Germinal center (tissue), 1 donor: Measurements from ENCODE around the gene PMPCA.
"Not testable (repeated sequence)": the region's sequence is repeated elsewhere in the genome, so short reads cannot be mapped to it uniquely, and the experiment has no call there.

Experiments used
- DNase-seq: peaks from one replicate; pipeline ENCODE4 v3.0.0; 2012; ENCODE audit warnings: mixed read lengths, low spot score

PMPCA gene

DNA sequence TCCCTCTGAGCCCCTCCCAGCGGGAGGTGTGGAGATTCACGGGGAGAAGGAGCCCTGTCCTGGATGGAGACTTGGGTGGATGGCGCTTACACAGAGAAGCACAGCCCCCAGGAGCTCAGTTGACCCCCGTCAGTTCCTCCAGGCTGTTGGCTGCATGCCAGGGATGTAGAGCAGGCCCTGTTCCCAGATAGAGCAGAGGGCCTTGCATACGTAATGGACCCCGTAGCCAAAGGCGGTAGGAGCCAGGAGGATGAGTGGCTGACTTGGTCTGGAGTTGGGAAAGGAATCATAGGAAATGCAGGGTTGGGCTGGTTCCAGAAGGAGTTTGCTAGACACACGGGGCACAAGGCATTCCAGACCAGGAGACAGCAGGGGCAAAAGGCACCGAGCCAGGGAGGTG is 2.5 kb downstream of the PMPCA start:
- DNase-seq: no peak

DNA sequence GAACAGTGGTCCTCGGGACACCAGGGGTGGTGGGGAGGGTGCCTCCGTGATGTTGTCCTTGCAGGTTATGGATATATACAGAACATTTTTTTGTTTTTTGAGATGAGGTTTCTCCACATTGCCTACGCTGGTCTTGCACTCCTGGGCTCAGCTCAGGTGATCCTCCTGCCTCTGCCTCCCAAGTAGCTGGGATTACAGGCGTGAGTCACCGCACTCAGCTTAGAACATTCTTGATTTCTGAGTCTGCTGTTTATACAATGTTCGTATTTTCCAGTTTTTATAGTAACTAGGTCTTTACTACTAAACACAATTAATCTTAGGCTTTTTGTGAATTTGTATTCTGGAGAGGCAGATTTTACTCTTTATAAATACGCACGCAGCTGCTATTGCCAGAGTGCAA is 6.0 kb downstream of the PMPCA start:
- DNase-seq: no peak

DNA sequence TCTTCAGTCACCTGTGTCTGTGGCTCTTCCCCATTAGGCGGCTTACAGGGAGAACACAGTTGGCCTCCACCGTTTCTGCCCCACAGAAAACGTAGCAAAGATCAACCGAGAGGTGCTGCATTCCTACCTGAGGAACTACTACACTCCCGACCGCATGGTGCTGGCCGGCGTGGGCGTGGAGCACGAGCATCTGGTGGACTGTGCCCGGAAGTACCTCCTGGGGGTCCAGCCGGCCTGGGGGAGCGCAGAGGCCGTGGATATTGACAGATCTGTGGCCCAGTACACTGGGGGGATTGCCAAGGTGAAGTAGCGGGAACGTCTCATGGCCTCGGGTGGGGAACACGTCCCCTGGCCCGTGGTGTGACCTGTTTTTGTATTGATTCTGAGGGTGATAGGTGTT is 6.5 kb downstream of the PMPCA start:
- no peak for DNase-seq

- no peak for DNase-seq
Measured at GRCh38 chr9:136418182-136419091, 8.0 kb downstream of the PMPCA start.

DNA sequence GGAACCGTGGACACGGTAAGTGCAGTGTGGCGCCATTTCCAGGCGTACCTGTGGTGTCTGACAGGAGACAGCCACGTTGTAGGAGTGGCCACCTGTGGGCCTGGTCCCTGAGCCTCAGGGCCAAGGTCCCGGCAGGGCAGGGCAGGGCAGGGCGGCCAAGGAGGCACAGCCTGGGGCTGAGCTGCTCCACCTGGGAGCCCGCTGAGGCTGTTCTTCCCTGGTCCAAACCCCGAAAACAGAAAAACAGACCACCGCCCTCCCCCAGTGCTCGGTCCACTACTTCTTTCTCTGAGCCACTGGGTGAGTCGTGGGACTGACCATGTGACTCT is 8.6 kb downstream of the PMPCA start:
- no peak for DNase-seq

DNA sequence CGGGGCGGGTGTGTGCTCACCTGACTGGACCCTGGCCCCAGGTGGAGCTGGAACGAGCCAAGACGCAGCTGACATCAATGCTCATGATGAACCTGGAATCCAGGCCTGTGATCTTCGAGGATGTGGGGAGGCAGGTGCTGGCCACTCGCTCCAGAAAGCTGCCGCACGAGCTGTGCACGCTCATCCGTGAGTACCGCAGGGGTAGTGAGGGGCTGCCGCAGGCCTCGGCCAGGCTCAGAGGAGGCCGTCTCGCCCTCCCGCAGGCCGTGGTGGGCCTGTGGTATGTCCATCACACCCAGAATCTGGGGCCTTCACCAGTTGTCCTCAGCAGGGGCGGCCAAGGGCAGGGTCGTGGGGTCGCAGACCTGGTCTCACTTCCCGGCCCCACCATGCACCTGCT is 11.3 kb downstream of the PMPCA start:
- no peak for DNase-seq

DNA sequence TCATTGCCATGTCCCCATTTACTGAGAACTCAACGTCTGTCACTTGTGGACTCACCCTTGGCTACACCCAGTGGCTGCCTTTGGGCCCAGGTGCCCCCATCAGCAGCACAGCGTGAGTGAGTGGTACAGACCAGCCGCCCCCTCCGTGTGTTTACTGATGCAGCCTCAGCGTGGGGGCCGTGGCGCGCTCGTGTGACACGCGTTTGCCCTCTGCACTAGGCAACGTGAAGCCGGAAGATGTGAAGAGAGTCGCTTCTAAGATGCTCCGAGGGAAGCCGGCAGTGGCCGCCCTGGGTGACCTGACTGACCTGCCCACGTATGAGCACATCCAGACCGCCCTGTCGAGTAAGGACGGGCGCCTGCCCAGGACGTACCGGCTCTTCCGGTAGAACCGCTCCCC is 12.4 kb downstream of the PMPCA start:
- DNase-seq: no peak

DNA sequence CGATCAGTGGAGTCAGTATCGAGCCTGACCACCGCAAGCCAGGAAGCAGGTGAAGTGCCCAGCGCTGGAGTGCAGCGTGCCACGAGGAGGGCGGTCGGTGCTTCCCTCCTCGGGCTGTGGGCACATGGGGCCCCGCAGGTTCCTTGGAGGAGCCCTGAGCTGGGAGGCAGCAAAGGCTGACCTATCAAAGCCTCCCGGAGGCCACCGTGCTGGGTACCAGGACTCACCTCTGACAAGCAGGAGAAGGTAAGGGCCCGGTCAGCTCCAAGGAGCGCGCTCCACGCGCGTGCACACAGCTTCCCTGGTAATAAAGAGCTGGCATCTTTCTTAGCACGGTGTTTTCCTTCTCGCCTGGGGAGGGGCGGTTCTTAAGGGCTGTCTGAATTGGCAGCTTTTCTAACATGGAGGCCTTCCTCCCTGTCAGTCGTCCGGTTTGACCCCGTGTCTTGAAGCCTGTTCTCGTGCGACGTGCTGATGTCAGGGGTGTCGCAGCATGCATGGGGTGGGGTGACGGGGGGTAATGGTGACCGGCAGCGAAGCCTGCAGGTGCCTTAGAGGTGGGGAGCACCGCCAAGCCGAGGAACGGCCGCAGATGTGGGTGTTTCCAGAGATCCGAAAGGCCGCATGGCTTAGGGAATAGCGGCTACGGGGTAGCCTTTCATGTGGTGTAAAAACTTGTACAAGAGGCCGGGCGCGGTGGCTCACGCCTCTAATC is 13.1 kb downstream of the PMPCA start:
- no peak for DNase-seq

DNA sequence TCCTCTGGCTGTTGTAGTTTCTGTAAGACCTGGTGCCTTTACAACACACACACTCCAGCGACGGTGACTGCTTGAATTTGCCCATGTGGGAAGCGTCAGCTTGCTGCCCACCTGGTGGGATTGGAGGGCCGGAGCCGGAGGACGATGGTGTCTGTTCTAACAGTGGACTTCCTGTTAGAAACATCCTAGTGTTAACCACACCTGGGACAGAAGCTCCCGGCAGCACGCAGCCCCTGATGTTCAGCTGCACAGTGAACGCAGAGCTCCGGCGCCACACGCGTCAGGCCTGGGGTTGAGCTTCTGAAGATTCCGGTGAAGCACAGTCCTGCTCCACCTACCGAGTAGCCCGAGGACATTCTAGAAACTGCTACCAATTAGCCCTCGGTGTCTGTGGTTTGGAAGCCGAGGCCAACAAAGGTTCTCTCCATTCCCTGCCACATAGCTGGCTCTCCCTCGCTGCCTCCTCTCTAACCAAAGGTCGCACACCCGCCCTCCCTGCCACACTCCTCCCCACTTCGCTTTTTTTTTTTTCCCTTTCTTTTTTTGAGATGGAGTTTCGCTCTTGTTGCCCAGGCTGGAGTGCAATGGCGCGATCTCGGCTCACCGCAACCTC is 14.4 kb downstream of the PMPCA start:
- no peak for DNase-seq

DNA sequence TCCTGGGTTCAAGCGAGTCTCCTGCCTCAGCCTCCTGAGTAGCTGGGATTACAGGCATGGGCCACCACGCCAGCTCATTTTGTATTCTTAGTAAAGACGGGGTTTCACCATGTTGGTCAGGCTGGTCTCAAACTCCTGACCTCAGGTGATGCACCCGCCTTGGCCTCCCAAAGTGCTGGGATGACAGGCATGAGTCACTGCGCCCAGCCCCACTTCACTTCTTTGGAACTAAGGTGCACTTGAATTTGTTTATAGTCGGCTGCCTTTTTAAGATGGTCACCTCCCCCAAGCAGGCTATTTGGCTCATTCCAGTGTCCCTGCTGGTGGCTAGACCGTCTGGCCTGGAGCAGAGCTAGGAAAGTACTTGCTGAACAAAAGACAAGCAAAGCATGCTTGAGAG is 14.9 kb downstream of the PMPCA start:
- DNase-seq: not testable (repeated sequence)

DNA sequence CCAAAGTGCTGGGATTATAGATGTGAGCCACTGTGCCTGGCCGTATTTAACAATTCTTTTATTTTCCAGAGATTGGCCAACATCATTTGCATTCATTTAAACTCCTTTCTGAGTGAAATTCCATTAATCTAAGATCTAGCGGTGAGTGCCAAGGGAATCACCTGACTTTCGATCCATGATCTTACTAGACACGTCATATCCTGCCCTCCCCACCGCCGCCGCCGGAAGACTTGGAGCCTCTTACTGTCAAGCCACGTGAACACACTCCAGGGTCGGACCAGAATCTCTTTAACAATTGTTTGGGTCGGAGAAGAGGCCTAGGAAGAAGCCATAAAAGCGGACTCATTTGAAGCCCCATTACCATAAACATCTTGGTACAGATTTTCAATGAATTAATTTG is 16.3 kb downstream of the PMPCA start:
- no peak for DNase-seq

GRCh38 chr9:136429075-136429628 is 18.7 kb downstream of the PMPCA start:
- no peak for DNase-seq

DNA sequence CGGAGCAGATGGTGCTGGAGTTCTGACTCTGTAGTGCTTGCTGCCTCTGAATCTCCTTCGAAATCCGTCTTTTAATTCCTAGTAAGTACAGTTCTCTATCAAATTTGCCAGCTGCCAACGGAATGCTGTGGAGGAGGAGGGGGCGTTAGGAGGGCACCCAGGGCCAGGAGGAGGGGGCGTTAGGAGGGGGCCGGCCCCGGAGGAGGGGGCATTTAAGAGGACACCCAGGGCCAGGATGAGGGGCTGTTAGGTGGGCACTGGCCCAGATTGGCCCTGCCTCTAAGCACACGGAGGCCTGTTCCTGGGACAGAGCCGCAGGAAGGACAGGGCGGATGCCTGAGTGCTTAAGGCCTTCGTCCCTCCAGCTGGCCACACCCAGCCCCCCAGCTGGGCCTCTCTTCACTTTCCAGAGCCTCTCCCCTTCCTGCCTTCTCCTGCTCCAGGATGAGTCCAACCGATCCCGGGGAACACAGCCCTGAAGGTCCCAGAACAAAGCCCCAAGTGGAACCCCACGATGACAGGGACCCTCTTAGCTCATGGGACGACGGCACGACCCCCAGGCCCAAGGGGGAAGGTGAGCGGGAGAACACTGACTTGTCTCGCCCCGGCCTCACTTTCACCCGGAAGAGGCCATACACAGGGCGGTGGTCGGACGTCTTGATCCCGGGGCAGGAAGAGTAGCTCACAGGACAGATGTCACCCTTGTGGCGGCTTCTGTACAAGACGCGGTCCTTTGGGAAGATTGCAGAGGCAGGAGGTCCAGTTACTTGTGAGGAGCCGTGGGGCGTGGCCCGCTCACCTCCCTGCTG is 19.4 kb downstream of the PMPCA start:
- no peak for DNase-seq

DNA sequence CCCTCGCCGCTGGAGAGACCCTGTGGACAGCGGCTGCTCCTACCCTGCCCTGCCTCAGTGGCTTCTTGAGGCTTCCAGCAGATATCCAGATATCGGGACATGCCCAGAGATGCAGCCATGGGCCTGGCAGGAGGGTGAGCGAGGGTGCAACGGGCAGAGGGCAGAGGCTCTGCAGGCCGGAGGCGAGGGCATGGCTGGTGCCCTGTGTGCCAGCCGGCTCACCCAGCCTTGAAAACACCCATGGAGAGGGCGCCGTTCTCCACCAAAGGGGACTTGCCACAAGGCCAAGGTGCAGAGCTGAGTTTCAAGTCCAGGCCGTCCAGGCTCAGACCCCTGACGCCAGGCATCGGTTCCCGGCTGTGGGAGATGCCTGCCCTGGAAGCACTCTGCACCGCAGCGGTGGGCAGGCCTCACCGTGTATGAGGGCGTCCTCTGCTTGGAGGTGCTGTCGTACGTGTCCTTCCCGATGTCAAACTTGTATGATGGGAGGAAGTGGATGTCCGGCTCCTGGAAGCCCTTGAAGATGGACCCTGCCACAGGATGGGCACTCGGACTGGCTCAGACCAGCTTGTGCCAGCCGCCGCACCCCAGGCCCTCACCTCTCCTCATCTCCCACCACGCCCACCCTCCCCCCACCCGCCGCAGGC is 20.3 kb downstream of the PMPCA start:
- no peak for DNase-seq

DNA sequence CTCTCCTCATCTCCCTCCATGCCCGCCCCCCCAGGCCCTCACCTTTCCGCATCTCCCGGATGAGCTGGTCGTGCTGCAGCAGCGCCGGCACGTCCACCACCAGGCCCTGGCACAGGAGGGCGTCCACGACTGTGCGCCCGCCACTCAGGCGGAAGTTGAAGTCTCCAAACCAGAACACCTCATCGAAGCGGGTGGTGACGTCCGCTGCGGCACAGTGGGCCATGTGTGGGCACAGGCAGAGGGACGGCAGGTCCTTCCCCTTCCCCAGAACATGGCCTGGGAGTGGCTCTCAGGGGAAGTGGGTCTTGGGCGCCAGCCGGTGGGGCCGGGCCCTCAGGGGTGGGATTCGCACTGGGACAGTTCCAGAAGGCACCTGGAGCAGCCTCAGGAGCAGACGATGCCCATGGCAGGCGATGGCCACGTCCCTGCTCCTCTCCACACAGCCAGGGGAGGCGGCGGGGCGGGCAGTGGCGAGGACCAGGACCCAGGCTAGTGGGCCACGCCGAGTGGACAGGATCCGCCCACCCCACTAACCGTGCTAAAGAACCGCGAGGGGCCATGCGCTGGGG is 21.4 kb downstream of the PMPCA start:
- no peak for DNase-seq

GRCh38 chr9:136432591-136432990 is 22.1 kb downstream of the PMPCA start:
- no peak for DNase-seq

- no peak for DNase-seq
Measured at GRCh38 chr9:136433043-136433715, 22.7 kb downstream of the PMPCA start.

- no peak for DNase-seq
Measured at GRCh38 chr9:136433849-136434579, 23.6 kb downstream of the PMPCA start.

DNA sequence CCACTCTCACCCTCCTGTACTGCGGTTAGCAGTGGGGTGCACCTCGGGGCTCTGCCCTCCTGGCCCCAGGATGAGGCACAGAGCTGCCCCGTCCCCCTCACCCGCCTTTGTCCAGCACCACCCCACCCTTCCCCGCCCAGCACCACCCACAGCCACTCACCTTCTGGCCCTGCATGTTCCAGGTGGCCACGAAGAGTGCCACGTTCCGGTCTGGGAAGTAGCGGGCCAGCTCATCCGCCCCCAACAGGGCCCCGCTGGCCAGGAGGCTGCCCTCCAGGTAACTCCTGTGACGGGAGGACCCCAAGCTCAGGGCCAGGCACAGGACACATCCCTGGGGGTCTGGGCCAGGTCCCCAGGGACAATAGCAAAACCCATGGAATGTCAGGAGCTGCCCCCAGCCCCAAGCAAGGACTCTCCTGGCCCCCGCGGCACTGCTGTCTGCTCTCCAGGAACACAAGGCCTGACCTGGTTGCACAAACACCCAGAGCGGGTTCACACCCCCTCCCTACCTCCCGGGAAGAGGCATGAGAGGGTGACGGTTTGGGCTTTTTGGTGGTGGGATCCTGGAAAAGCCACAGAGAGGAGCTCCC is 24.2 kb downstream of the PMPCA start:
- no peak for DNase-seq
